Stimulated activated CD4-positive, alpha-beta T cell treated with anti-CD3 and anti-CD28 coated beads, TNF-alpha, amount 100 ng/mL, for 24 hours (primary cell): ENCODE measurements around the gene PCDHGA1.

ENCODE experiments used
- DNase-seq, 3 experiments: peaks; one replicate each; pipeline ENCODE4 v3.0.0-alpha.2; 2020; ENCODE audit warnings: low read depth in 3 of 3

PCDHGA1 gene

GRCh38 chr5:141512911-141513626, 182.8 kb downstream of the PCDHGA1 start:
- peak in 1 of 3 experiments; percentile 28 for DNase-seq

- peak; percentile 43 to 73 (median 55) for DNase-seq
Observed at GRCh38 chr5:141513627-141514329, 183.5 kb downstream of the PCDHGA1 start.

- no peak for DNase-seq
Observed at GRCh38 chr5:141514330-141515133, 184.2 kb downstream of the PCDHGA1 start.

GRCh38 chr5:141515141-141515540, 184.8 kb downstream of the PCDHGA1 start:
- no peak for DNase-seq

- no peak for DNase-seq
Observed at GRCh38 chr5:141515946-141516671, 185.8 kb downstream of the PCDHGA1 start.

GRCh38 chr5:141516672-141517025, 186.3 kb downstream of the PCDHGA1 start:
- no peak for DNase-seq

GRCh38 chr5:141517312-141517711, 187.0 kb downstream of the PCDHGA1 start:
- DNase-seq: no peak

GRCh38 chr5:141517880-141518617, 187.7 kb downstream of the PCDHGA1 start:
- DNase-seq: no peak

- no peak for DNase-seq
Observed at GRCh38 chr5:141518618-141519015, 188.3 kb downstream of the PCDHGA1 start.

GRCh38 chr5:141519605-141520565, 189.6 kb downstream of the PCDHGA1 start:
- DNase-seq: no peak

- no peak for DNase-seq
Observed at GRCh38 chr5:141521244-141521781, 191.0 kb downstream of the PCDHGA1 start.

GRCh38 chr5:141522301-141522700, 192.0 kb downstream of the PCDHGA1 start:
- no peak for DNase-seq

- no peak for DNase-seq
Observed at GRCh38 chr5:141523991-141524390, 193.7 kb downstream of the PCDHGA1 start.

GRCh38 chr5:141524604-141525597, 194.6 kb downstream of the PCDHGA1 start:
- peak in 1 of 3 experiments; percentile 29 for DNase-seq

GRCh38 chr5:141525653-141526052, 195.3 kb downstream of the PCDHGA1 start:
- no peak for DNase-seq

GRCh38 chr5:141527426-141527825, 197.1 kb downstream of the PCDHGA1 start:
- DNase-seq: no peak

- no peak for DNase-seq
Observed at GRCh38 chr5:141528291-141528984, 198.1 kb downstream of the PCDHGA1 start.

GRCh38 chr5:141529002-141529401, 198.7 kb downstream of the PCDHGA1 start:
- DNase-seq: no peak
